IMR-90 (cell line): ENCODE measurements around the gene RABGGTA. TPM values are rescaled to one million over a fixed set of nuclear protein-coding genes. Genes with fewer than 3 reads are reported as not detected.

Experiments used
- ATAC-seq: fragments of 200-7000 bp; cut with Tn5 transposase; 2 replicates; pipeline ENCODE4 v1.9.1; 2020; ENCODE audit warnings: low read depth, mild to moderate bottlenecking, moderate library complexity
- BruUV-seq: library from RNA; stranded (reverse); fragments of 400-500 nt; replicated peaks from 2 replicates; lab custom pipeline; 2021; lab: Mats Ljungman, UMichigan
- CTCF ChIA-PET: fragments of 300-600 bp; formaldehyde crosslinking; extraction: SDS; loops from one replicate; lab custom pipeline; 2021; ENCODE audit warnings: antibody characterized with exemption; lab: Yijun Ruan, JAX
- POLR2A ChIA-PET: fragments of 300-600 bp; sonication (Branson Sonifier 250); formaldehyde crosslinking; loops from one replicate; lab custom pipeline; 2022; ENCODE audit warnings: antibody characterized with exemption; ENCODE audit not compliant: unreplicated experiment; lab: Charles Lee
- DNase-seq: peaks from one replicate; pipeline ENCODE4 v3.0.0; 2013
- H2AFZ ChIP-seq: replicated peaks from 2 replicates; pipeline ENCODE3; 2013; ENCODE audit warnings: low read length, mild to moderate bottlenecking; ENCODE audit not compliant: poor library complexity
- H2AK5ac ChIP-seq: 2 replicates; pipeline ENCODE4 v1.6.1; 2013; ENCODE audit warnings: low read depth, low read length, inconsistent platforms
- H2AK9ac ChIP-seq: replicated peaks from 2 replicates; pipeline ENCODE3; 2013; ENCODE audit warnings: mild to moderate bottlenecking, low read depth, low read length, moderate library complexity; ENCODE audit not compliant: poor library complexity
- H2BK120ac ChIP-seq: 2 replicates; pipeline ENCODE4 v1.6.1; 2013; ENCODE audit warnings: low read depth, low read length, inconsistent platforms
- H2BK15ac ChIP-seq: 3 replicates; pipeline ENCODE4 v1.6.1; 2013; ENCODE audit warnings: low read depth, low read length, inconsistent platforms
- H2BK20ac ChIP-seq: 2 replicates; pipeline ENCODE4 v1.6.1; 2013; ENCODE audit warnings: low read depth, mild to moderate bottlenecking, inconsistent platforms, low read length, moderate library complexity
- H2BK5ac ChIP-seq: 2 replicates; pipeline ENCODE4 v1.6.1; 2013; ENCODE audit warnings: mild to moderate bottlenecking, low read depth, low read length, inconsistent platforms; ENCODE audit not compliant: poor library complexity, severe bottlenecking
- H3K14ac ChIP-seq: replicated peaks from 2 replicates; pipeline ENCODE4 v1.6.1; 2013; ENCODE audit warnings: low read depth, low read length, inconsistent platforms
- H3K18ac ChIP-seq: 2 replicates; pipeline ENCODE4 v1.6.1; 2013; ENCODE audit warnings: low read depth, low read length, control low read depth
- H3K23ac ChIP-seq: 2 replicates; pipeline ENCODE4 v1.6.1; 2013; ENCODE audit warnings: low read depth, low read length, inconsistent platforms
- H3K27ac ChIP-seq: 2 replicates; pipeline ENCODE4 v1.5.1; 2013; ENCODE audit warnings: mild to moderate bottlenecking, control low read depth, low read length; ENCODE audit not compliant: insufficient read depth
- H3K27me3 ChIP-seq: 2 replicates; pipeline ENCODE4 v1.6.1; 2013; ENCODE audit warnings: low read length; ENCODE audit not compliant: control insufficient read depth, insufficient read depth
- H3K36me3 ChIP-seq: 2 replicates; pipeline ENCODE4 v1.6.1; 2013; ENCODE audit warnings: low read length, mixed read lengths; ENCODE audit not compliant: control insufficient read depth, insufficient read depth
- H3K4ac ChIP-seq: 2 replicates; pipeline ENCODE4 v1.6.1; 2013; ENCODE audit warnings: low read depth, low read length, inconsistent platforms
- H3K4me1 ChIP-seq: 2 replicates; pipeline ENCODE4 v1.6.1; 2013; ENCODE audit warnings: low read length, mixed read lengths; ENCODE audit not compliant: control insufficient read depth, insufficient read depth
- H3K4me2 ChIP-seq: 2 replicates; pipeline ENCODE4 v1.6.1; 2013; ENCODE audit warnings: low read depth, mild to moderate bottlenecking, control low read depth, low read length, moderate library complexity
- H3K4me3 ChIP-seq: 2 replicates; pipeline ENCODE4 v1.5.1; 2013; ENCODE audit warnings: low read depth, mild to moderate bottlenecking, control low read depth, low read length, moderate library complexity; ENCODE audit not compliant: insufficient read depth
- H3K56ac ChIP-seq: 2 replicates; pipeline ENCODE4 v1.6.1; 2013; ENCODE audit warnings: low read length, inconsistent platforms; ENCODE audit not compliant: insufficient read depth; ENCODE audit errors: extremely low read depth
- H3K79me1 ChIP-seq, 2 experiments: 2 replicates each; pipeline ENCODE4 v1.6.1; 2013; ENCODE audit warnings: low read length in 2 of 2, inconsistent platforms in 1 of 2, low read depth in 1 of 2
- H3K9ac ChIP-seq: 2 replicates; pipeline ENCODE4 v1.6.1; 2013; ENCODE audit warnings: low read depth, low read length, control low read depth
- H3K9me1 ChIP-seq: 2 replicates; pipeline ENCODE4 v1.6.1; 2013; ENCODE audit warnings: low read length, inconsistent platforms; ENCODE audit not compliant: insufficient read depth
- H3K9me3 ChIP-seq: 2 replicates; pipeline ENCODE4 v1.6.1; 2013; ENCODE audit warnings: low read length; ENCODE audit not compliant: control insufficient read depth, insufficient read depth
- H4K20me1 ChIP-seq: 2 replicates; pipeline ENCODE4 v1.6.1; 2013; ENCODE audit warnings: low read length, inconsistent platforms; ENCODE audit not compliant: insufficient read depth
- H4K5ac ChIP-seq: 2 replicates; pipeline ENCODE4 v1.6.1; 2013; ENCODE audit warnings: mild to moderate bottlenecking, low read depth, low read length, control low read depth
- H4K8ac ChIP-seq, 2 experiments: 2 replicates each; pipeline ENCODE4 v1.6.1; 2013; ENCODE audit warnings: low read depth in 2 of 2, low read length in 2 of 2, control low read depth in 1 of 2, inconsistent platforms in 1 of 2
- H4K91ac ChIP-seq: 2 replicates; pipeline ENCODE4 v1.6.1; 2013; ENCODE audit warnings: low read depth, low read length, inconsistent platforms; ENCODE audit not compliant: insufficient read depth
- MAFK ChIP-seq: IDR thresholded peaks from 2 replicates; pipeline ENCODE4 v1.6.1; 2012; ENCODE audit warnings: low read depth, low read length, improper control_type of control experiment
- MXI1 ChIP-seq: IDR thresholded peaks from 2 replicates; pipeline ENCODE4 v1.6.1; 2012; ENCODE audit warnings: low read depth, mild to moderate bottlenecking, low read length, moderate library complexity, borderline replicate concordance
- RAD21 ChIP-seq: IDR thresholded peaks from 2 replicates; pipeline ENCODE4 v1.6.1; 2012; ENCODE audit warnings: low read length, improper control_type of control experiment
- USF2 ChIP-seq: fragments of 150-350 bp; IDR thresholded peaks from 2 replicates; pipeline ENCODE4 v1.6.1; 2017; ENCODE audit warnings: mild to moderate bottlenecking, antibody characterized with exemption, low read length, low read depth
- WGBS, 2 experiments: methylation state at CpG; one replicate each; pipeline versions ENCODE4 v1.1.5 to v1.1.7; 2013; ENCODE audit warnings: missing lambda C conversion rate in 2 of 2; ENCODE audit not compliant: insufficient read length in 1 of 2; ENCODE audit errors: extremely low coverage in 2 of 2; 5-methylcytosine and 5-hydroxymethylcytosine counted together
- dilution Hi-C: fragments of 300-500 bp; cut with HindIII; formaldehyde crosslinking; loops from one replicate; pipeline ENCODE4 v1.14.3; 2018; ENCODE audit warnings: low sequenced_read_pairs; ENCODE audit not compliant: unreplicated experiment
- in situ Hi-C: fragments of 300-500 bp; cut with MboI; formaldehyde crosslinking; loops from 3 replicates; pipeline ENCODE4 v1.14.3; 2019; ENCODE audit warnings: low sequenced_read_pairs, inconsistent platforms, mixed read lengths
- intact Hi-C: fragments of 100-400 bp; cut with micrococcal nuclease; formaldehyde crosslinking; loops from 2 replicates; pipeline ENCODE4 v1.10.0; 2022
- polyA plus RNA-seq, 3 experiments: library from polyadenylated mRNA; depleted of rRNA; stranded (reverse); fragments of >200 nt; gene quantifications; 2 replicates each; pipeline ENCODE4 v1.2.3, GENCODE V29; 2012; ENCODE audit warnings: low replicate concordance in 1 of 3
- total RNA-seq: library from RNA; depleted of rRNA; stranded (reverse); fragments of >200 nt; gene quantifications from 2 replicates; pipeline ENCODE4 v1.2.3, GENCODE V29; 2012
- TF ChIP-seq, protein P1 (sequence below): fragments of 150-350 bp; IDR thresholded peaks from 2 replicates; pipeline ENCODE4 v1.6.1; 2016; ENCODE audit warnings: low read depth, mild to moderate bottlenecking, low read length, moderate library complexity, borderline replicate concordance

The RABGGTA gene
- total and polyA plus RNA-seq, 2 of the 4 experiments (the other 2 are of a cell fraction) = 25.6 to 55.6 TPM

DNA sequence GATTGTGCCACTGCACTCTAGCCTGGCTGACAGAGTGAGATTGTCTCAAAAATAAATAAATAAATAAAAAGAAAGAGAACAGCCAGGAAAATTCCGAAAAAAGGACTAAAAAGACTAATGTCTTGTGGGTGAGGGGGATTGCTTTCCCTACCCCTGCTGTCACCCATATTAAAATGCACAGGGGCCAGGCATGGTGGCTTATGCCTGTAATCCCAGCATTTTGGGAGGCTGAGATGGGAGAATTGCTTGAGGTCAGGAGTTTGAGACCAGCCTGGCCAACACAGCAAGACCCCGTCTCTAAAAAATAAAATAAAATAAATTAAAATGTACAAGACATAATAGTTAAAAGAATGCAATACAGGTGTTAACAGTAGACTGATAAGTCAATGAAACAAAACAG is 22.1 kb upstream of the RABGGTA start (continued):
- TF ChIP-seq, protein P1, sequence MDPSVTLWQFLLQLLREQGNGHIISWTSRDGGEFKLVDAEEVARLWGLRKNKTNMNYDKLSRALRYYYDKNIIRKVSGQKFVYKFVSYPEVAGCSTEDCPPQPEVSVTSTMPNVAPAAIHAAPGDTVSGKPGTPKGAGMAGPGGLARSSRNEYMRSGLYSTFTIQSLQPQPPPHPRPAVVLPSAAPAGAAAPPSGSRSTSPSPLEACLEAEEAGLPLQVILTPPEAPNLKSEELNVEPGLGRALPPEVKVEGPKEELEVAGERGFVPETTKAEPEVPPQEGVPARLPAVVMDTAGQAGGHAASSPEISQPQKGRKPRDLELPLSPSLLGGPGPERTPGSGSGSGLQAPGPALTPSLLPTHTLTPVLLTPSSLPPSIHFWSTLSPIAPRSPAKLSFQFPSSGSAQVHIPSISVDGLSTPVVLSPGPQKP = no peak
- TF ChIP-seq RAD21 (no peak), MAFK (no peak)

DNA sequence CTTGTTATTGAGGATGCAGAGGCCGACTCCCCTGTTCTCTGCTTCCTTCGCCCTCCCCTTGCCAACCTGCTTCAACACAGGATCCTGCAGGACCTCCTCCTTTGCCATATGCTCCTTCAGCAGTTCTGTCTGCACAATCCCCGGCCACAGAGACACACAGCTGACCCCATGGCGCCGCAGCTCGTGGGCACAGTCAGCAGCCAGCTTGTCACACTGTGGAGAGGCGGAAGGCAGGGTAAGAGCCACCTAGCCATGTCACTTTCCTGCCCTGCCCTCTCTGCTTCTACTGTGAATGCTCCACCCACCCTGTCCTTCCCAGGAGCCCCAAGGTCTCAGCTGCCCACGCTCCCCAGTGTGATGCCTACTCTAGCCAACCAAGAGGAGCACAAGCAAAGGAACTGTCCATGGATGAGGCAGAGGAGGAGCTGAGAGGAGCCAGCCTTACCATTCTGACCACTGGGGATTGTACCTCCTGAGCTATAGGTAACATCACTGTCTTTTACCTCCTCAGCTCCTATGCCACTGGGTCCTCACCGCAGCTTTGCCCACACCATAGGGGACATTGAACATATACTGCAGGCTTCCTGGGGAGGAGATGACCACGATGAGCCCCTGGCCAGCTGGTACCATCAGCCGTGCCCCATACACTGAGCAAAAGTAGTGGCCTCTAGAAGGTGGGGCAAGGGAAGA is 20.9 kb upstream of the RABGGTA start:
- in situ Hi-C loops (no loop called here), intact Hi-C loops (loop anchor here (10.0 kb wide), 1 partner anchor 307 kb away; the partner anchor contains the start of gene DHRS4L2), dilution Hi-C loops (no loop called here)
- CTCF ChIA-PET = interaction anchor here (2.1 kb wide), 1 partner anchor 16 kb away, joined by 5 read pairs; the partner anchor contains the start of gene CIDEB
- Histone ChIP-seq H3K4me3 (no peak overlapping the region), H3K79me1 (0 out of 4 replicates have a peak, but pooled peaks cover 2 to 10% of the 10 kb centered on the region in 2 experiments), H2AFZ (no peak overlapping the region), H3K18ac (no peak overlapping the region), H2BK5ac (no peak overlapping the region), H3K9ac (no peak overlapping the region), H3K23ac (no peak overlapping the region), H3K9me3 (no peaks in the 10 kb centered on the region), H2BK15ac (no peak overlapping the region), H3K56ac (no peak overlapping the region), H2BK120ac (no peak overlapping the region), H3K4me2 (no peak overlapping the region), H3K4ac (no peak overlapping the region), H4K8ac (no peak overlapping the region), H4K20me1 (no peaks in the 10 kb centered on the region), H2BK20ac (no peak overlapping the region), H2AK9ac (no peak overlapping the region), H2AK5ac (no peak overlapping the region), H3K4me1 (peaks cover 3% of the 10 kb centered on the region), H3K9me1 (no peaks in the 10 kb centered on the region), H3K27ac (no peak overlapping the region), H4K5ac (no peak overlapping the region), H4K91ac (no peak overlapping the region), H3K36me3 (peaks cover 28% of the 10 kb centered on the region), H3K27me3 (no peaks in the 10 kb centered on the region), H3K14ac (no peak overlapping the region)
- DNase-seq (no peak), ATAC-seq (no peak)
- POLR2A ChIA-PET = no interaction called here
- BruUV-seq = no TSS peak
- no CpG with 5 or more reads among the region's 11 CpGs for WGBS, 2 experiments
- TF ChIP-seq MXI1 (no peak), USF2 (no peak)
